ENCODE measurements around the gene ATP2B2.

The ATP2B2 gene

GRCh38 chr3:10294030-10294586 lies 211.3 kb downstream of the ATP2B2 start:
- no peaks in the 10 kb centered on the region for H3K4me1 ChIP-seq (ENCODE audit: control insufficient read depth, insufficient read depth, low read length)
- no peaks in the 10 kb centered on the region for H3K9me3 ChIP-seq (ENCODE audit: control insufficient read depth, insufficient read depth, low read length)
- no peak overlapping the region for H3K4me3 ChIP-seq (ENCODE audit: low read depth, low read length)
- no peak overlapping the region for H3K9ac ChIP-seq (ENCODE audit: low read depth, low read length)
- no peaks in the 10 kb centered on the region for H3K27me3 ChIP-seq (ENCODE audit: control insufficient read depth, insufficient read depth, low read length)
- H3K36me3 ChIP-seq (ENCODE audit: control insufficient read depth, insufficient read depth, low read length), result peaks cover 20% of the 10 kb centered on the region

DNA sequence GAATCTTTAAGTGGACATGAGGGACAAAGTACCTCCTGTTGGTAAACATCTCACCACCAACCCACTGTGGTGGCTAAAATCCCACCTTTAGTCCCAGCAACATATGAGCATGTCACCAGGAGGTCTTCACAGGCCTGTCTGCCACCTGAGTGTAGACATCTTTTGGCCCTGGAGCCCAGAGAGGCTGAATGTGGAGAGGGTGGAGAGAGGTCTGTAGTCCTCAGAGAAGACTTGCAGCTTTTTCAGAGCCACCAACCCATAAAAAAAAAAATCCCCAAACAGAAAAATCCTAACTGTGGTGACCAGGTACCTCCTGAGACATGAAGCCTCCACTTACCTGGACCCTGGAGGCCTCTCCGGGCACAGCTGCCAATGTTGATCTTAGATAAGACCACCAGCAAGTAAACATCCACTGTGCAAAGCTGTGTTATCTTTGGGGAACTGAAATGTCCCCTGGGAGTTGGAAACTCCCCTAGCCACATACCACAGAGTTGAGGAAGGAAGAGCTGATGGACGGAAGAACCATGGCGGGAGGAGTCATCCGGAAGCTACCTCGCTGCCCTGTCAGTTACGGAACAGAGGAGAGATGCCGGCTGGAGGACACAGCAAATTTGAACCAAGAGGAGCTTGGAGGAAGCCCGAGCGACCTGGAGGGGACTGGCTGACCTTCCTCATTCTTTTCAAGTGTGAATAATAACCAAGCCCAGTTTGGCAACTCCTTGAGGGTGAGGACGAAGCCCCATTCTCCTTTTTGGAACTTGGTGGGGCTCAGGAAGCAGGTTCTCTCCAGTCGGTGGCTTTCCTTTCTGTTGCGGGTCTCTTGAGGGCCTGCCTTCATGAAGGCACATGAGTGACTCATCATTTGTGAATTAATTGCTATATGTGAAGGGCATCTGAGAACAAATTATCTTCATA lies 212.6 kb downstream of the ATP2B2 start, which contains the start of gene GHRL:
Gene GHRL (minus strand): TSS at position 443 of the 915 bp plus-strand sequence. CDS start 2,767 bp downstream, outside the sequence.
- H3K27me3 ChIP-seq (ENCODE audit: control insufficient read depth, insufficient read depth, low read length), result no peaks in the 10 kb centered on the region
- no peak within 1 kb of the TSS for H3K9ac ChIP-seq (ENCODE audit: low read depth, low read length)
- H3K4me1 ChIP-seq (ENCODE audit: control insufficient read depth, insufficient read depth, low read length), result no peaks in the 10 kb centered on the region
- H3K36me3 ChIP-seq (ENCODE audit: control insufficient read depth, insufficient read depth, low read length), result peaks cover 20% of the 10 kb centered on the region
- H3K9me3 ChIP-seq (ENCODE audit: control insufficient read depth, insufficient read depth, low read length), result no peaks in the 10 kb centered on the region
- no peak within 1 kb of the TSS for H3K4me3 ChIP-seq (ENCODE audit: low read depth, low read length)

- no peaks in the 10 kb centered on the region for H3K9me3 ChIP-seq (ENCODE audit: control insufficient read depth, insufficient read depth, low read length)
- no peak overlapping the region for H3K4me3 ChIP-seq (ENCODE audit: low read depth, low read length)
- H3K9ac ChIP-seq (ENCODE audit: low read depth, low read length), result no peak overlapping the region
- H3K4me1 ChIP-seq (ENCODE audit: control insufficient read depth, insufficient read depth, low read length), result peaks cover 2% of the 10 kb centered on the region
- H3K27me3 ChIP-seq (ENCODE audit: control insufficient read depth, insufficient read depth, low read length), result no peaks in the 10 kb centered on the region
- peaks cover 20% of the 10 kb centered on the region for H3K36me3 ChIP-seq (ENCODE audit: control insufficient read depth, insufficient read depth, low read length)
Measured at GRCh38 chr3:10291641-10292040, 213.7 kb downstream of the ATP2B2 start.

GRCh38 chr3:10290481-10291176 lies 214.8 kb downstream of the ATP2B2 start:
- Histone ChIP-seq H3K9ac (ENCODE audit: low read depth, low read length) (no peak overlapping the region), H3K4me3 (ENCODE audit: low read depth, low read length) (no peak overlapping the region), H3K4me1 (ENCODE audit: control insufficient read depth, insufficient read depth, low read length) (peaks cover 5% of the 10 kb centered on the region), H3K27me3 (ENCODE audit: control insufficient read depth, insufficient read depth, low read length) (no peaks in the 10 kb centered on the region), H3K9me3 (ENCODE audit: control insufficient read depth, insufficient read depth, low read length) (no peaks in the 10 kb centered on the region), H3K36me3 (ENCODE audit: control insufficient read depth, insufficient read depth, low read length) (peaks cover 18% of the 10 kb centered on the region)

- Histone ChIP-seq H3K4me1 (ENCODE audit: control insufficient read depth, insufficient read depth, low read length) (peaks cover 5% of the 10 kb centered on the region), H3K36me3 (ENCODE audit: control insufficient read depth, insufficient read depth, low read length) (peaks cover 18% of the 10 kb centered on the region), H3K9me3 (ENCODE audit: control insufficient read depth, insufficient read depth, low read length) (no peaks in the 10 kb centered on the region), H3K27me3 (ENCODE audit: control insufficient read depth, insufficient read depth, low read length) (no peaks in the 10 kb centered on the region), H3K4me3 (ENCODE audit: low read depth, low read length) (no peak overlapping the region), H3K9ac (ENCODE audit: low read depth, low read length) (no peak overlapping the region)
Measured at GRCh38 chr3:10289787-10290355, 215.5 kb downstream of the ATP2B2 start.

- no peaks in the 10 kb centered on the region for H3K9me3 ChIP-seq (ENCODE audit: control insufficient read depth, insufficient read depth, low read length)
- no peaks in the 10 kb centered on the region for H3K27me3 ChIP-seq (ENCODE audit: control insufficient read depth, insufficient read depth, low read length)
- no peak overlapping the region for H3K9ac ChIP-seq (ENCODE audit: low read depth, low read length)
- peaks cover 18% of the 10 kb centered on the region for H3K36me3 ChIP-seq (ENCODE audit: control insufficient read depth, insufficient read depth, low read length)
- peaks cover 5% of the 10 kb centered on the region for H3K4me1 ChIP-seq (ENCODE audit: control insufficient read depth, insufficient read depth, low read length)
- H3K4me3 ChIP-seq (ENCODE audit: low read depth, low read length), result no peak overlapping the region
Measured at GRCh38 chr3:10289077-10289476, 216.3 kb downstream of the ATP2B2 start.

GRCh38 chr3:10288575-10288960 lies 216.8 kb downstream of the ATP2B2 start:
- no peak overlapping the region for H3K4me3 ChIP-seq (ENCODE audit: low read depth, low read length)
- peaks cover 18% of the 10 kb centered on the region for H3K36me3 ChIP-seq (ENCODE audit: control insufficient read depth, insufficient read depth, low read length)
- peaks cover 5% of the 10 kb centered on the region for H3K4me1 ChIP-seq (ENCODE audit: control insufficient read depth, insufficient read depth, low read length)
- no peaks in the 10 kb centered on the region for H3K9me3 ChIP-seq (ENCODE audit: control insufficient read depth, insufficient read depth, low read length)
- no peaks in the 10 kb centered on the region for H3K27me3 ChIP-seq (ENCODE audit: control insufficient read depth, insufficient read depth, low read length)
- H3K9ac ChIP-seq (ENCODE audit: low read depth, low read length), result no peak overlapping the region

GRCh38 chr3:10287936-10288574 lies 217.3 kb downstream of the ATP2B2 start:
- Histone ChIP-seq H3K9ac (ENCODE audit: low read depth, low read length) (no peak overlapping the region), H3K27me3 (ENCODE audit: control insufficient read depth, insufficient read depth, low read length) (no peaks in the 10 kb centered on the region), H3K9me3 (ENCODE audit: control insufficient read depth, insufficient read depth, low read length) (no peaks in the 10 kb centered on the region), H3K4me3 (ENCODE audit: low read depth, low read length) (no peak overlapping the region), H3K4me1 (ENCODE audit: control insufficient read depth, insufficient read depth, low read length) (peaks cover 5% of the 10 kb centered on the region), H3K36me3 (ENCODE audit: control insufficient read depth, insufficient read depth, low read length) (peaks cover 19% of the 10 kb centered on the region)

GRCh38 chr3:10286596-10287295 lies 218.6 kb downstream of the ATP2B2 start:
- Histone ChIP-seq H3K27me3 (ENCODE audit: control insufficient read depth, insufficient read depth, low read length) (no peaks in the 10 kb centered on the region), H3K4me1 (ENCODE audit: control insufficient read depth, insufficient read depth, low read length) (peaks cover 5% of the 10 kb centered on the region), H3K4me3 (ENCODE audit: low read depth, low read length) (no peak overlapping the region), H3K9me3 (ENCODE audit: control insufficient read depth, insufficient read depth, low read length) (no peaks in the 10 kb centered on the region), H3K9ac (ENCODE audit: low read depth, low read length) (no peak overlapping the region), H3K36me3 (ENCODE audit: control insufficient read depth, insufficient read depth, low read length) (peaks cover 17% of the 10 kb centered on the region)

DNA sequence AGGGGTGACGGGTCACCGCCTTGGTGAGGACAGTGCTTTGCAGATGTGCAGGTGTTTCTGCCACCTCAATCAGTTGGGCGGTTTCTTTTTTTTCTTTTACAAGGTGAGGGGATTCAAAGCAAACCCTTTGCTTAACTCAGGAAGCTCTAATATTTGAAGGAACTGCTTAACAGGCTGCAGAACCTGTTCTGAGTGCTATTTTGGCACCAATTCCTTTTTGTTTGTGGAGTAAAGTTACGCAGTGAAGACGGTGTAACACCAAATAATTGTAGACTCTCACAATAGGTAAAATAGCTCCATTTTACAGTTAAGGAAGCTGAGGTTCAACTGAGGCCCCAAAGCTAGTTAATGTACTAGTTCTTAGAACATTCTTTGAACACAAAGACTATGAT lies 219.3 kb downstream of the ATP2B2 start:
- peaks cover 19% of the 10 kb centered on the region for H3K36me3 ChIP-seq (ENCODE audit: control insufficient read depth, insufficient read depth, low read length)
- H3K4me3 ChIP-seq (ENCODE audit: low read depth, low read length), result no peak overlapping the region
- no peak overlapping the region for H3K9ac ChIP-seq (ENCODE audit: low read depth, low read length)
- H3K27me3 ChIP-seq (ENCODE audit: control insufficient read depth, insufficient read depth, low read length), result no peaks in the 10 kb centered on the region
- H3K9me3 ChIP-seq (ENCODE audit: control insufficient read depth, insufficient read depth, low read length), result no peaks in the 10 kb centered on the region
- peaks cover 5% of the 10 kb centered on the region for H3K4me1 ChIP-seq (ENCODE audit: control insufficient read depth, insufficient read depth, low read length)
